GM23338 (cell line): Measurements from ENCODE around the gene PPP1R16B. TPM values are rescaled to one million over a fixed set of nuclear protein-coding genes. Genes with fewer than 3 reads are reported as not detected.

Experiments used
- ATAC-seq: fragments of 200-7000 bp; cut with Tn5 transposase; 3 replicates; pipeline ENCODE4 v1.9.1; 2020
- DNase-seq: peaks from one replicate; pipeline ENCODE4 v3.0.0-alpha.2; 2015; ENCODE audit warnings: low spot score
- H2AFZ ChIP-seq: fragments of 200-600 bp; sonication (generic); 2 replicates; pipeline ENCODE4 v1.8.0; 2016; ENCODE audit warnings: antibody characterized with exemption, mild to moderate bottlenecking, moderate library complexity
- H3F3A ChIP-seq: fragments of 200-600 bp; sonication (generic); replicated peaks from 2 replicates; pipeline ENCODE4 v1.8.0; 2017; ENCODE audit warnings: antibody characterized with exemption, mixed run types, low read depth
- H3K27ac ChIP-seq: fragments of 200-600 bp; sonication (generic); 2 replicates; pipeline ENCODE4 v1.6.1; 2016; ENCODE audit warnings: low read depth
- H3K27me3 ChIP-seq: fragments of 200-600 bp; sonication (generic); 2 replicates; pipeline ENCODE4 v1.8.0; 2016; ENCODE audit warnings: mild to moderate bottlenecking, mixed run types, moderate library complexity; ENCODE audit not compliant: insufficient read depth
- H3K36me3 ChIP-seq: fragments of 200-600 bp; sonication (generic); 2 replicates; pipeline ENCODE4 v1.8.0; 2016; ENCODE audit warnings: mild to moderate bottlenecking; ENCODE audit not compliant: insufficient read depth
- H3K4me1 ChIP-seq: fragments of 200-600 bp; sonication (generic); 2 replicates; pipeline ENCODE4 v1.8.0; 2016; ENCODE audit warnings: mild to moderate bottlenecking, moderate library complexity; ENCODE audit not compliant: insufficient read depth
- H3K4me2 ChIP-seq: fragments of 200-600 bp; sonication (generic); 2 replicates; pipeline ENCODE4 v1.7.1; 2017; ENCODE audit warnings: mixed run types
- H3K4me3 ChIP-seq: fragments of 200-600 bp; sonication (generic); 2 replicates; pipeline ENCODE4 v1.6.1; 2016; ENCODE audit warnings: mixed run types
- H3K79me2 ChIP-seq: fragments of 200-600 bp; sonication (generic); replicated peaks from 2 replicates; pipeline ENCODE4 v1.8.0; 2017; ENCODE audit warnings: mild to moderate bottlenecking; ENCODE audit not compliant: insufficient read depth
- H3K9me2 ChIP-seq: fragments of 200-600 bp; sonication (generic); 2 replicates; pipeline ENCODE4 v1.8.0; 2017; ENCODE audit not compliant: insufficient read depth
- H4K20me1 ChIP-seq: fragments of 200-600 bp; sonication (generic); replicated peaks from 2 replicates; pipeline ENCODE4 v1.8.0; 2017; ENCODE audit warnings: mild to moderate bottlenecking; ENCODE audit not compliant: insufficient read depth
- H3K27ac Mint-ChIP-seq: 2 replicates; pipeline ENCODE4 v1.8.0; 2020; ENCODE audit warnings: inconsistent platforms, mild to moderate bottlenecking, moderate library complexity, mixed read lengths
- H3K27me3 Mint-ChIP-seq: 3 replicates; pipeline ENCODE4 v1.8.0; 2022; ENCODE audit warnings: low read depth, mild to moderate bottlenecking, moderate library complexity, mixed read lengths, inconsistent platforms; ENCODE audit not compliant: insufficient read depth, poor library complexity
- H3K36me3 Mint-ChIP-seq: 3 replicates; pipeline ENCODE4 v1.8.0; 2021; ENCODE audit warnings: low read depth, mild to moderate bottlenecking, inconsistent platforms, moderate library complexity, mixed read lengths
- H3K4me1 Mint-ChIP-seq: 3 replicates; pipeline ENCODE4 v1.8.0; 2020; ENCODE audit warnings: mild to moderate bottlenecking, inconsistent platforms, mixed read lengths
- H3K4me3 Mint-ChIP-seq: 3 replicates; pipeline ENCODE4 v1.8.0; 2021; ENCODE audit warnings: moderate library complexity, mild to moderate bottlenecking, inconsistent platforms, mixed read lengths
- H3K9me3 Mint-ChIP-seq: 3 replicates; pipeline ENCODE4 v1.8.0; 2020; ENCODE audit warnings: moderate library complexity, mild to moderate bottlenecking, inconsistent platforms, mixed read lengths
- CREB1 ChIP-seq: fragments of 250-450 bp; sonication (Bioruptor Pico); IDR thresholded peaks from 2 replicates; pipeline ENCODE4 v1.5.0; 2020; ENCODE audit warnings: low read depth, mild to moderate bottlenecking, moderate library complexity
- EZH2 ChIP-seq: fragments of 200-600 bp; sonication (generic); IDR thresholded peaks from one replicate; pipeline ENCODE4 v1.8.0; 2017; ENCODE audit warnings: antibody characterized with exemption, mild to moderate bottlenecking, low read depth; ENCODE audit not compliant: unreplicated experiment
- NANOG ChIP-seq: IDR thresholded peaks from 2 replicates; pipeline ENCODE4 v1.6.1; 2016; ENCODE audit warnings: antibody characterized with exemption, borderline replicate concordance
- POLR2AphosphoS5 ChIP-seq: IDR thresholded peaks from 2 replicates; pipeline ENCODE4 v1.6.1; 2016; ENCODE audit warnings: antibody characterized with exemption, low read depth
- STAT1 ChIP-seq: IDR thresholded peaks from one replicate; pipeline ENCODE4 v1.6.1; 2016; ENCODE audit warnings: antibody characterized with exemption; ENCODE audit not compliant: unreplicated experiment
- ZNF114 ChIP-seq: fragments of 250-450 bp; sonication (Bioruptor Pico); IDR thresholded peaks from 2 replicates; pipeline ENCODE4 v1.5.0; 2020; ENCODE audit warnings: mild to moderate bottlenecking, moderate library complexity
- long read RNA-seq: library from polyadenylated mRNA; unstranded; transcript quantifications from one replicate; pipeline ENCODE4 v2.0.0, GENCODE V29; 2020; ENCODE audit not compliant: unreplicated experiment
- polyA plus RNA-seq: library from polyadenylated mRNA; unstranded; fragments of >200 nt; fragmentation: Nextera tagmentation; extraction: Ambion mirVana; gene quantifications from 2 replicates; pipeline ENCODE4 v1.2.1, GENCODE V29; 2016
- total RNA-seq: library from RNA; depleted of rRNA; stranded (reverse); fragments of >200 nt; shearing (Covaris generic); gene quantifications from 2 replicates; pipeline ENCODE4 v1.2.3, GENCODE V29; 2014; rRNA removed
- TF ChIP-seq, protein P1 (sequence below): fragments of 250-450 bp; sonication (Bioruptor Pico); IDR thresholded peaks from 2 replicates; pipeline ENCODE4 v1.5.0; 2020; ENCODE audit warnings: mild to moderate bottlenecking, moderate library complexity
- TF ChIP-seq, protein P2 (sequence below): IDR thresholded peaks from one replicate; pipeline ENCODE4 v1.6.1; 2018; ENCODE audit warnings: antibody characterized with exemption; ENCODE audit not compliant: unreplicated experiment

PPP1R16B gene
- total RNA-seq: 11.5 and 12.0 TPM in 2 replicates
- 1.5 and 1.6 TPM in 2 replicates for polyA plus RNA-seq
- long read RNA-seq: 0 reads

DNA sequence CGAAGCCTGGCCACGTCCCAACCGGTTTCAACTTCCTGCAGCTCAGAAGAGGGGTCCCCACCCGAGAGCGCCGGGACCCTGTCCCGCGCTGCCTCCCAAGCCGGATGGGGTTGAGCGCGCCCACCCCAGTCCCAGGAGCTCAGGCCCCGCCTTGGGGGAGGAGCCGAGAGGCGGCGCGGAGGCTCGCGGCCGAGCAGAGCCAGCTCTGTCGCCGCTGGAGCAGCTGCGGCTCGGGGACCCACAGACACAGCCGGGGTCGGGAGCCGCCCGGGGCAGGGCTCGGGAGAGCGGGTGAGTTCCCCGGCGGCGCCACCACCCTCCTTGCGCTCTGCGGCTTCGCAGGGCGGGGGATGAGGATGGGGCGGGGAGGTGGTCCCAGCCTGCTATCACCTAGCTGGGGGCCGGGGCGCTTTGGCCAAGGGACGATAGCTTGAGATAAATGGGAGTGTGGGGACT lies at the start of gene PPP1R16B:
Gene PPP1R16B (plus strand): TSS at position 196 of the 456 bp plus-strand sequence. CDS start 30,229 bp downstream, outside the sequence.
- peaks cover 16% of the 10 kb centered on the region for H3K4me1 ChIP-seq
- peaks cover 19% of the 10 kb centered on the region for H3K27me3 ChIP-seq
- H3K27ac ChIP-seq: peak within 1 kb of the TSS; percentile 86
- no peaks in the 10 kb centered on the region; the same call in 2 of the 3 replicates for H3K36me3 Mint-ChIP-seq
- H3K36me3 ChIP-seq: no peaks in the 10 kb centered on the region
- H3K9me3 Mint-ChIP-seq: no peaks in the 10 kb centered on the region
- peaks cover 28% of the 10 kb centered on the region for H3K27me3 Mint-ChIP-seq
- ATAC-seq: peak; percentile 77
- peak; percentile 81 for DNase-seq
- H2AFZ ChIP-seq: peak within 1 kb of the TSS; percentile 78
- TF ChIP-seq, protein P1, sequence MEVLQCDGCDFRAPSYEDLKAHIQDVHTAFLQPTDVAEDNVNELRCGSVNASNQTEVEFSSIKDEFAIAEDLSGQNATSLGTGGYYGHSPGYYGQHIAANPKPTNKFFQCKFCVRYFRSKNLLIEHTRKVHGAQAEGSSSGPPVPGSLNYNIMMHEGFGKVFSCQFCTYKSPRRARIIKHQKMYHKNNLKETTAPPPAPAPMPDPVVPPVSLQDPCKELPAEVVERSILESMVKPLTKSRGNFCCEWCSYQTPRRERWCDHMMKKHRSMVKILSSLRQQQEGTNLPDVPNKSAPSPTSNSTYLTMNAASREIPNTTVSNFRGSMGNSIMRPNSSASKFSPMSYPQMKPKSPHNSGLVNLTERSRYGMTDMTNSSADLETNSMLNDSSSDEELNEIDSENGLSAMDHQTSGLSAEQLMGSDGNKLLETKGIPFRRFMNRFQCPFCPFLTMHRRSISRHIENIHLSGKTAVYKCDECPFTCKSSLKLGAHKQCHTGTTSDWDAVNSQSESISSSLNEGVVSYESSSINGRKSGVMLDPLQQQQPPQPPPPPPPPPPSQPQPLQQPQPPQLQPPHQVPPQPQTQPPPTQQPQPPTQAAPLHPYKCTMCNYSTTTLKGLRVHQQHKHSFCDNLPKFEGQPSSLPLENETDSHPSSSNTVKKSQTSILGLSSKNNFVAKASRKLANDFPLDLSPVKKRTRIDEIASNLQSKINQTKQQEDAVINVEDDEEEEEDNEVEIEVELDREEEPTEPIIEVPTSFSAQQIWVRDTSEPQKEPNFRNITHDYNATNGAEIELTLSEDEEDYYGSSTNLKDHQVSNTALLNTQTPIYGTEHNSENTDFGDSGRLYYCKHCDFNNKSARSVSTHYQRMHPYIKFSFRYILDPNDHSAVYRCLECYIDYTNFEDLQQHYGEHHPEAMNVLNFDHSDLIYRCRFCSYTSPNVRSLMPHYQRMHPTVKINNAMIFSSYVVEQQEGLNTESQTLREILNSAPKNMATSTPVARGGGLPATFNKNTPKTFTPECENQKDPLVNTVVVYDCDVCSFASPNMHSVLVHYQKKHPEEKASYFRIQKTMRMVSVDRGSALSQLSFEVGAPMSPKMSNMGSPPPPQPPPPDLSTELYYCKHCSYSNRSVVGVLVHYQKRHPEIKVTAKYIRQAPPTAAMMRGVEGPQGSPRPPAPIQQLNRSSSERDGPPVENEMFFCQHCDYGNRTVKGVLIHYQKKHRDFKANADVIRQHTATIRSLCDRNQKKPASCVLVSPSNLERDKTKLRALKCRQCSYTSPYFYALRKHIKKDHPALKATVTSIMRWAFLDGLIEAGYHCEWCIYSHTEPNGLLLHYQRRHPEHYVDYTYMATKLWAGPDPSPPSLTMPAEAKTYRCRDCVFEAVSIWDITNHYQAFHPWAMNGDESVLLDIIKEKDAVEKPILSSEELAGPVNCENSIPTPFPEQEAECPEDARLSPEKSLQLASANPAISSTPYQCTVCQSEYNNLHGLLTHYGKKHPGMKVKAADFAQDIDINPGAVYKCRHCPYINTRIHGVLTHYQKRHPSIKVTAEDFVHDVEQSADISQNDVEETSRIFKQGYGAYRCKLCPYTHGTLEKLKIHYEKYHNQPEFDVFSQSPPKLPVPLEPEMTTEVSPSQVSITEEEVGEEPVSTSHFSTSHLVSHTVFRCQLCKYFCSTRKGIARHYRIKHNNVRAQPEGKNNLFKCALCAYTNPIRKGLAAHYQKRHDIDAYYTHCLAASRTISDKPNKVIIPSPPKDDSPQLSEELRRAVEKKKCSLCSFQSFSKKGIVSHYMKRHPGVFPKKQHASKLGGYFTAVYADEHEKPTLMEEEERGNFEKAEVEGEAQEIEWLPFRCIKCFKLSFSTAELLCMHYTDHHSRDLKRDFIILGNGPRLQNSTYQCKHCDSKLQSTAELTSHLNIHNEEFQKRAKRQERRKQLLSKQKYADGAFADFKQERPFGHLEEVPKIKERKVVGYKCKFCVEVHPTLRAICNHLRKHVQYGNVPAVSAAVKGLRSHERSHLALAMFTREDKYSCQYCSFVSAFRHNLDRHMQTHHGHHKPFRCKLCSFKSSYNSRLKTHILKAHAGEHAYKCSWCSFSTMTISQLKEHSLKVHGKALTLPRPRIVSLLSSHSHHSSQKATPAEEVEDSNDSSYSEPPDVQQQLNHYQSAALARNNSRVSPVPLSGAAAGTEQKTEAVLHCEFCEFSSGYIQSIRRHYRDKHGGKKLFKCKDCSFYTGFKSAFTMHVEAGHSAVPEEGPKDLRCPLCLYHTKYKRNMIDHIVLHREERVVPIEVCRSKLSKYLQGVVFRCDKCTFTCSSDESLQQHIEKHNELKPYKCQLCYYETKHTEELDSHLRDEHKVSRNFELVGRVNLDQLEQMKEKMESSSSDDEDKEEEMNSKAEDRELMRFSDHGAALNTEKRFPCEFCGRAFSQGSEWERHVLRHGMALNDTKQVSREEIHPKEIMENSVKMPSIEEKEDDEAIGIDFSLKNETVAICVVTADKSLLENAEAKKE (CRISPR knock-in tag): no peak
- TF ChIP-seq POLR2AphosphoS5: peak; percentile 81
- 0 out of 2 replicates have a peak, but pooled peaks have one; percentile 13 for TF ChIP-seq ZNF114 (CRISPR knock-in tag)
- H3K27ac Mint-ChIP-seq: peak within 1 kb of the TSS; percentile 95
- peak within 1 kb of the TSS; percentile 73 for H3K4me2 ChIP-seq
- H3K9me2 ChIP-seq: no peaks in the 10 kb centered on the region
- H3K4me3 ChIP-seq: peak within 1 kb of the TSS; percentile 91
- peaks cover 10% of the 10 kb centered on the region for H4K20me1 ChIP-seq
- H3K4me3 Mint-ChIP-seq: peak within 1 kb of the TSS; percentile 82
- peaks cover 5% of the 10 kb centered on the region; the same call in 1 of the 2 replicates for H3F3A ChIP-seq
- H3K79me2 ChIP-seq: peaks cover 13% of the 10 kb centered on the region; the same call in 1 of the 2 replicates
- peaks cover 35% of the 10 kb centered on the region for H3K4me1 Mint-ChIP-seq

DNA sequence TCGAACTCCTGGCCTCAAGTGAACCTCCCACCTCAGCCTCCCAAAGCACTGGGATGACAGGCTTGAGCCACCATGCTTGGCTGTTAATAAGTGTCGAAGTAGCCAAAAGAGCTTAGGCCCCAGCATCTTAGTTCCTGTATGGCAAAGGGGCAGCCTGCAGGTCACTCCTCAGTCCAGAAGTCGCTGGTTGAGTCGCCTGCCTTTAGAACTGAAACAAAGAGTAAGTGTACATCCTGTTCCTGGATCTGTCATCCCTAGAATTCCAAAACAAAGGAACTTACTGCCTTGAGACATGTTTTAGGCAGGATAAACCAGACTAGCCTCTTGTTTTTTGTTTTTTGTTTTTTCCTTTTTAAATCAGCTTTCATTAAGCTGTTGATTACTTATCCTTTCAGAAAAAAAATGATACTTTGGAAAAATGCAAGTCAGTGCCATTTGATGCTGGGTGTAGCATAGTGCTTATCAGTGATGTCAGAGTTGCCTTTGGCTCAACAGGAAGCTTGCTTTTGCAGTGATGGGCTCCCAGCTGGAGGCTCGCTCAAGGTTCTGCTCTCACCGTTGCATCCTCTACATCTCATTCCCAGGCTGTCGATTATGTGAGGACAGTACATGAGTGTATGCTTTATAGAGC lies 48.2 kb upstream of the PPP1R16B start:
- Histone ChIP-seq H3K4me1 (no peaks in the 10 kb centered on the region), H4K20me1 (no peaks in the 10 kb centered on the region; the same call in none of the 2 replicates), H3K4me3 (no peak overlapping the region), H3K4me2 (no peak overlapping the region), H3K36me3 (peaks cover 59% of the 10 kb centered on the region; the same call in 1 of the 2 replicates), H3K27me3 (no peaks in the 10 kb centered on the region), H3K9me2 (no peaks in the 10 kb centered on the region), H2AFZ (no peak overlapping the region), H3K79me2 (no peaks in the 10 kb centered on the region), H3K27ac (no peak overlapping the region; the same call in 1 of the 2 replicates), H3F3A (no peaks in the 10 kb centered on the region)
- Mint-ChIP-seq H3K9me3 (no peaks in the 10 kb centered on the region), H3K4me3 (no peak overlapping the region), H3K27me3 (no peaks in the 10 kb centered on the region), H3K4me1 (no peaks in the 10 kb centered on the region), H3K36me3 (peaks cover 64% of the 10 kb centered on the region), H3K27ac (no peak overlapping the region)
- DNase-seq (no peak), ATAC-seq (no peak)
- TF ChIP-seq NANOG (no peak), POLR2AphosphoS5 (no peak), ZNF114 (CRISPR knock-in tag) (no peak), EZH2 (no peak), CREB1 (CRISPR knock-in tag) (no peak), STAT1 (no peak)
- TF ChIP-seq, protein P2, sequence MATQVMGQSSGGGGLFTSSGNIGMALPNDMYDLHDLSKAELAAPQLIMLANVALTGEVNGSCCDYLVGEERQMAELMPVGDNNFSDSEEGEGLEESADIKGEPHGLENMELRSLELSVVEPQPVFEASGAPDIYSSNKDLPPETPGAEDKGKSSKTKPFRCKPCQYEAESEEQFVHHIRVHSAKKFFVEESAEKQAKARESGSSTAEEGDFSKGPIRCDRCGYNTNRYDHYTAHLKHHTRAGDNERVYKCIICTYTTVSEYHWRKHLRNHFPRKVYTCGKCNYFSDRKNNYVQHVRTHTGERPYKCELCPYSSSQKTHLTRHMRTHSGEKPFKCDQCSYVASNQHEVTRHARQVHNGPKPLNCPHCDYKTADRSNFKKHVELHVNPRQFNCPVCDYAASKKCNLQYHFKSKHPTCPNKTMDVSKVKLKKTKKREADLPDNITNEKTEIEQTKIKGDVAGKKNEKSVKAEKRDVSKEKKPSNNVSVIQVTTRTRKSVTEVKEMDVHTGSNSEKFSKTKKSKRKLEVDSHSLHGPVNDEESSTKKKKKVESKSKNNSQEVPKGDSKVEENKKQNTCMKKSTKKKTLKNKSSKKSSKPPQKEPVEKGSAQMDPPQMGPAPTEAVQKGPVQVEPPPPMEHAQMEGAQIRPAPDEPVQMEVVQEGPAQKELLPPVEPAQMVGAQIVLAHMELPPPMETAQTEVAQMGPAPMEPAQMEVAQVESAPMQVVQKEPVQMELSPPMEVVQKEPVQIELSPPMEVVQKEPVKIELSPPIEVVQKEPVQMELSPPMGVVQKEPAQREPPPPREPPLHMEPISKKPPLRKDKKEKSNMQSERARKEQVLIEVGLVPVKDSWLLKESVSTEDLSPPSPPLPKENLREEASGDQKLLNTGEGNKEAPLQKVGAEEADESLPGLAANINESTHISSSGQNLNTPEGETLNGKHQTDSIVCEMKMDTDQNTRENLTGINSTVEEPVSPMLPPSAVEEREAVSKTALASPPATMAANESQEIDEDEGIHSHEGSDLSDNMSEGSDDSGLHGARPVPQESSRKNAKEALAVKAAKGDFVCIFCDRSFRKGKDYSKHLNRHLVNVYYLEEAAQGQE: no peak
